Gastroesophageal sphincter (tissue), 3 donors: Measurements from ENCODE around the gene SPRYD7.

Source experiments
- EP300 ChIP-seq: sonication (generic); formaldehyde crosslinking; IDR thresholded peaks from one replicate; pipeline ENCODE4 v1.6.1; 2017; ENCODE audit warnings: antibody characterized with exemption, mild to moderate bottlenecking
- POLR2A ChIP-seq, 2 donors: fragments of 450-650 bp; IDR thresholded peaks; one replicate each; pipeline ENCODE4 v1.6.1; 2017; ENCODE audit warnings: antibody characterized with exemption in 2 of 2, mild to moderate bottlenecking in 2 of 2, moderate library complexity in 1 of 2
- TF ChIP-seq, protein P1 (sequence below), 4 experiments: fragments of 200-600 bp in 2 of 4; fragments of 450-650 bp in 2 of 4; sonication (generic) in 1 of 4; IDR thresholded peaks; one replicate each; pipeline ENCODE4 v1.5.1; 2017 to 2019; ENCODE audit warnings: antibody characterized with exemption in 4 of 4, mild to moderate bottlenecking in 2 of 4, moderate library complexity in 2 of 4

DNA sequence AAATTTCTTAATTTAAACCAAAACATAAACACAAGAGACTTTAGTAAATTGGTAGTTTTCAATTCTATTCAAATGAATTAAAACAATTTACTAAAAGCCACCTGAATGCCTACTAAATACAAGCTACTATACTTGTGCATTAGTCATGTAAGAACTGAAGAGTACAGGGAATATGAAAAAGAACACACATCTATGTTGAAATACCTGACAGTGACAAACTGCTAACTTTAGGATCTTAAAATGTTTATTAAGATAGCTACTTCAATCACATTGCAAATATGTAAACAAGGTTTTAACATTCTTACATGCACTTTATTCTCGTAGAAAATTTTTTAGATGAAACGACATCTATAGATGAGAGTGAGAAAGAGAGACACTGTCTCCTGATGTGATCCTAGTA lies 4.1 kb downstream of the SPRYD7 start:
- TF ChIP-seq EP300 (no peak), POLR2A (IDR thresholded peaks at IDR 0.05) (no peak)
- TF ChIP-seq, protein P1, sequence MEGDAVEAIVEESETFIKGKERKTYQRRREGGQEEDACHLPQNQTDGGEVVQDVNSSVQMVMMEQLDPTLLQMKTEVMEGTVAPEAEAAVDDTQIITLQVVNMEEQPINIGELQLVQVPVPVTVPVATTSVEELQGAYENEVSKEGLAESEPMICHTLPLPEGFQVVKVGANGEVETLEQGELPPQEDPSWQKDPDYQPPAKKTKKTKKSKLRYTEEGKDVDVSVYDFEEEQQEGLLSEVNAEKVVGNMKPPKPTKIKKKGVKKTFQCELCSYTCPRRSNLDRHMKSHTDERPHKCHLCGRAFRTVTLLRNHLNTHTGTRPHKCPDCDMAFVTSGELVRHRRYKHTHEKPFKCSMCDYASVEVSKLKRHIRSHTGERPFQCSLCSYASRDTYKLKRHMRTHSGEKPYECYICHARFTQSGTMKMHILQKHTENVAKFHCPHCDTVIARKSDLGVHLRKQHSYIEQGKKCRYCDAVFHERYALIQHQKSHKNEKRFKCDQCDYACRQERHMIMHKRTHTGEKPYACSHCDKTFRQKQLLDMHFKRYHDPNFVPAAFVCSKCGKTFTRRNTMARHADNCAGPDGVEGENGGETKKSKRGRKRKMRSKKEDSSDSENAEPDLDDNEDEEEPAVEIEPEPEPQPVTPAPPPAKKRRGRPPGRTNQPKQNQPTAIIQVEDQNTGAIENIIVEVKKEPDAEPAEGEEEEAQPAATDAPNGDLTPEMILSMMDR (IDR thresholded peaks at IDR 0.05), result no peak
